8988T (cell line): Measurements from ENCODE around the gene RPP14.

Source experiments
- DNase-seq: peaks from one replicate; pipeline ENCODE4 v3.0.0; 2011

The RPP14 gene

DNA sequence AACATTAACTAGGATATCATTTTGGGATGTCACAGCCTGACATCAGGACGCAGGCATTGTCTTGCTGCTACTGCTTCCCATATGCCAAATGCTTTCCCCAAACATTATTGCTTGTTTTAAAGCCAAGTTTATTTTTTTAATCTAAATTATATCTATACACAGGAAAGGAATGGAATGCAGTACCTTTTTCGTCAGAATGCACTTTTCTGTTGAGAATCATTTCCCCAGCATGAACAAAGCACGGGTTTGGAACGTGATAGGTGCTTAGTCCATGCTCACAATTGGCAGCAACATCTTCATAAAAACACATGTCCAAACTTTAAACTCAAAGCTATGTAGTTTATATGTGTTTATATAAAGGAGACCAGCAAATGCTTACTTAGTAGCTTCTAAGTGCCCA is 52.8 kb downstream of the RPP14 start:
- DNase-seq = no peak

DNA sequence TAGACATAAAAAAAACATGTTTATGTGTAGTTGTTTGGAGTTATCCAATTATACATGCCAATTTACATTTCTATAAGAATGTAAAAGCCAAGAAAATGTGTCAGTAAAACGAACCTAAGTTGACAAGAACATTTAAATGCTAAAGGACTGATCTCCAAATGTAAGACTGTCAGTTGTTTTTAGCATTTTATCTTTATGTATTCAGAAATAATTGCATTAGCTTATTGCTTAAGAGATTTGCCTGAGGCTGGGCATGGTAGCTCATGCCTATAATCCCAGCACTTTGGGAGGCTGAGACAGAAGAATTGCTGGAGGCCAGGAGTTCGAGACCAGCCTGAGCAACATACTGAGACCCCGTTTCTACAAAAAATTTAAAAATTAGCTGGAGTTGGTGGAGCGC is 53.6 kb downstream of the RPP14 start:
- DNase-seq = no peak

GRCh38 chr3:58361866-58362265 is 55.8 kb downstream of the RPP14 start:
- no peak for DNase-seq

DNA sequence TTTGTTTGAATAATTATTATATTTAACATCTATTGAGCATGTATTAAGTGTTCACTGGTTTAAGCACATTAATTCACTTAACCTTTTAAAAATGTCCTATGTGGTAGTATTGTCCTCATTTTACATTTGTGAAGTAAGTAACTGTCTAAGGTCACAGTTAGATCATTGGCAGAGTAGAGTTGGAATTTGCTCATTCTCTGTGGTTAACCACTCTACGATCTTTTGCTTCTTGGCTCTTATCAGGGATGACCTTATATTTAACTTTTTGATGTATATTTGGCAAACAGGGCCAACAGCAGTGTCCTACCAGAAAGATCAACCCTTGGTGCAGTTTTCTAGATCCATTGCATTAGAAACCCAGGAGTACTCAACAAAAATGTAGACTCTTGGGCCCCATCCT is 60.7 kb downstream of the RPP14 start:
- no peak for DNase-seq

DNA sequence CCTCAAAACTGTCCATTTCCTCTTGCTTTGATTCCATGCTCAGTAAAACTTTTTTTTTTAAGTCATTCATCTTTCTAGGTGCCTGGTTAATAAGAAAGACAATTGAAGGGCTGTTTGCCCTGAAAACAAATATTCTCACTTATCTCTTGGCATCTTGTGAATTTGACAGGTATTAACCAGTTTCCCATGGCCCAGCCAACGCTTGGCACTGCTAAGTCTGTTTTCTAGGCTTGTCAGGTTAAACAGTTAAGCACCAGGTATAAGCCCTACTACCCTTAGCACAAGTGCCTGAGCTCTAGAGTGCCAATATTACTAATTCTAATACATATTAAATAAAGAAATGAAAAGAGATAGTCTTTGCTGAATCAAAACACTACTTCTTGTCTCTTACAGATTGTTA is 63.0 kb downstream of the RPP14 start:
- DNase-seq = no peak
